ENCODE data around the gene ADCY10. TPM values are rescaled to one million over a fixed set of nuclear protein-coding genes. Genes with fewer than 3 reads are reported as not detected.
A peak's percentile ranks its signal among the peaks of the same experiment; 100 is the strongest.
"Not testable (repeated sequence)": the region's sequence is repeated elsewhere in the genome, so short reads cannot be mapped to it uniquely, and the experiment has no call there.

The ADCY10 gene
- total and polyA plus RNA-seq, 12 donors, result 0.10 to 0.70 (median 0.17) TPM

DNA sequence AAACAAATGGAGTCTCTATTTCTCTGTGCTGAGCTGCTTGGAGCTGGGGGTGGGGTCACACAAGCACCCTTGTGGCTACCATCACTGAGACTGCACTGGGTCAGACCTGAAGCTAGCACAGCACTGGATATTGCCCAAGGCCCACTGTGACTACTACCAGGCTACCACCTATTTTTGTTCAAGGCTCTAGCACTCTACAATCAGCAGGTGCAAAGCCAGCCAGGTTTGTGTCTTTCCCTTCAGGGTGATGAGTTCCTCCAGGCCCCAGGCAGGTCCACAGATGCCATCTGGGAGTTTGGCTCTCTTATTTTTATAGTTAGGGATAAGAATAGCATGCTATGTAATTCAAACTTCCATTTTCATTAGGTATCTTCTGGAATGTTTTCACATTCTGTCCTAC lies 23.5 kb downstream of the ADCY10 start:
- no peak overlapping the region for H3K4me3 ChIP-seq
- H3K27me3 ChIP-seq, result no peaks in the 10 kb centered on the region
- H3K9me3 ChIP-seq, result peaks cover 0 to 3% (median 0%) of the 10 kb centered on the region in 11 donors
- no peaks in the 10 kb centered on the region for H3K36me3 ChIP-seq
- intact Hi-C loops (cut with DNase I), result no loop called here
- no peak for DNase-seq
- H3K4me1 ChIP-seq, result no peaks in the 10 kb centered on the region
- ATAC-seq, result peak in 4 of 8 donors; percentile 31 to 75 (median 58)
- no peak overlapping the region for H3K27ac ChIP-seq
- TF ChIP-seq, protein P1, sequence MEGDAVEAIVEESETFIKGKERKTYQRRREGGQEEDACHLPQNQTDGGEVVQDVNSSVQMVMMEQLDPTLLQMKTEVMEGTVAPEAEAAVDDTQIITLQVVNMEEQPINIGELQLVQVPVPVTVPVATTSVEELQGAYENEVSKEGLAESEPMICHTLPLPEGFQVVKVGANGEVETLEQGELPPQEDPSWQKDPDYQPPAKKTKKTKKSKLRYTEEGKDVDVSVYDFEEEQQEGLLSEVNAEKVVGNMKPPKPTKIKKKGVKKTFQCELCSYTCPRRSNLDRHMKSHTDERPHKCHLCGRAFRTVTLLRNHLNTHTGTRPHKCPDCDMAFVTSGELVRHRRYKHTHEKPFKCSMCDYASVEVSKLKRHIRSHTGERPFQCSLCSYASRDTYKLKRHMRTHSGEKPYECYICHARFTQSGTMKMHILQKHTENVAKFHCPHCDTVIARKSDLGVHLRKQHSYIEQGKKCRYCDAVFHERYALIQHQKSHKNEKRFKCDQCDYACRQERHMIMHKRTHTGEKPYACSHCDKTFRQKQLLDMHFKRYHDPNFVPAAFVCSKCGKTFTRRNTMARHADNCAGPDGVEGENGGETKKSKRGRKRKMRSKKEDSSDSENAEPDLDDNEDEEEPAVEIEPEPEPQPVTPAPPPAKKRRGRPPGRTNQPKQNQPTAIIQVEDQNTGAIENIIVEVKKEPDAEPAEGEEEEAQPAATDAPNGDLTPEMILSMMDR (IDR thresholded peaks at IDR 0.05), result no peak

DNA sequence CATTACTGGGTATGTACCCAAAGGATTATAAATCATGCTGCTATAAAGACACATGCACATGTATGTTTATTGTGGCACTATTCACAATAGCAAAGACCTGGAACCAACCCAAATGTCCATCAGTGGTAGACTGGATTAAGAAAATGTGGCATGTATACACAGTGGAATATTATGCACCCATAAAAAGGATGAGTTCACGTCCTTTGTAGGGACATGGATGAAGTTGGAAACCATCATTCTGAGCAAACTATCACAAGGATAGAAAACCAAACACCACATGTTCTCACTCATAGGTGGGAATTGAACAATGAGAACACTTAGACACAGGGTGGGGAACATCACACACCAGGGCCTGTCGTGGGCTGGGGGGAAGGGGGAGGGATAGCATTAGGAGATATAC lies 26.7 kb downstream of the ADCY10 start:
- ATAC-seq; H3K4me3 ChIP-seq; H3K9me3 ChIP-seq; H3K36me3 ChIP-seq; intact Hi-C loops (cut with DNase I); H3K4me1 ChIP-seq; DNase-seq; H3K27me3 ChIP-seq; H3K27ac ChIP-seq: not testable (repeated sequence)
- 85 to 98% methylated on average over 2 of the region's 2 CpGs for WGBS, 2 donors

DNA sequence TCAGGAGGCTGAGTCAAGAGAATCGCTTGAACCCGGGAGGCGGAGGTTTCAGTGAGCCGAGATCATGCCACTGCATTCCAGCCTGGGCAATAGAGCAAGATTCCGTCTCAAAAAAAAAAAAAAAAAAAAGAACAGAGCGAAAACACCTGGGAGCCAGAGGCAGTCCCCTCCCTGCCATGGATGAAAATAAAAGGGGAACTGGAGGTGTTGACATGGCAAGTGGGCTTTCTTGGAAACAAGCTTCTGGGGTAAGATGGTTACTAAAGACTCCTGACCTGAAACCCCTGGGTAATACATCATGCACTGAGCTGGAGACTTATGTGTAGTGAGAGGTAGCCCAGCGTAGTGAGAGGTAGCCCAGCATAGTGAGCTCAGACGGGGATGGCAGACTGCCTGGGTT lies 31.6 kb downstream of the ADCY10 start:
- Histone ChIP-seq H3K4me3 (no peak overlapping the region), H3K27ac (no peak overlapping the region), H3K27me3 (no peaks in the 10 kb centered on the region), H3K4me1 (peaks cover 0 to 10% (median 0%) of the 10 kb centered on the region in 9 donors), H3K9me3 (peaks cover 0 to 3% (median 0%) of the 10 kb centered on the region in 11 donors), H3K36me3 (no peaks in the 10 kb centered on the region)
- DNase-seq, result no peak
- TF ChIP-seq, protein P1 (IDR thresholded peaks at IDR 0.05), result no peak
- WGBS, 2 donors, result 88 to 94% methylated on average over 8 of the region's 8 CpGs
- intact Hi-C loops (cut with DNase I), result no loop called here
- no peak for ATAC-seq

DNA sequence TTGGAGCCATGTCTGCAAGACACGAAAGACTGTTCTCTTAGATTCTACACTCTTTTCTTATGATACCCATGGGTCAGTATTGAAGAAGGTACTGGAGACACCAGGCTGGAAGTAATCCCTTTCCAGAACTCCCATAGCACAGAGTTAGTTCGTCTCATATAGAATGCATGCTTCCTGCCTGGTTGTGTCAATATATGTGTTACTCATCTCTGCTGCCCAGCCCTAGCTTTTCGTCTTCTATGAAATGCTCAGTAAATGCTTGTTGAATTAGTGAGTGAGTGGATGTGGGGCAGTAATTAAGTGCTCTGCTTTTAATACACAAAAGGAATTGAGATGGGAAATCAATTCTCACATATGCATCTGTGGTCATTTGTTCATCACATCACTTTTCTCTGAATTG lies 32.1 kb downstream of the ADCY10 start:
- TF ChIP-seq, protein P1 (IDR thresholded peaks at IDR 0.05), result no peak
- no peak for ATAC-seq
- H3K4me3 ChIP-seq, result no peak overlapping the region
- no peak for DNase-seq
- H3K9me3 ChIP-seq, result peaks cover 0 to 3% (median 0%) of the 10 kb centered on the region in 11 donors
- peaks cover 0 to 10% (median 0%) of the 10 kb centered on the region in 9 donors for H3K4me1 ChIP-seq
- H3K36me3 ChIP-seq, result no peaks in the 10 kb centered on the region
- no peaks in the 10 kb centered on the region for H3K27me3 ChIP-seq
- intact Hi-C loops (cut with DNase I), result no loop called here
- 86 to 90% methylated on average over 3 of the region's 3 CpGs for WGBS, 2 donors
- no peak overlapping the region for H3K27ac ChIP-seq

DNA sequence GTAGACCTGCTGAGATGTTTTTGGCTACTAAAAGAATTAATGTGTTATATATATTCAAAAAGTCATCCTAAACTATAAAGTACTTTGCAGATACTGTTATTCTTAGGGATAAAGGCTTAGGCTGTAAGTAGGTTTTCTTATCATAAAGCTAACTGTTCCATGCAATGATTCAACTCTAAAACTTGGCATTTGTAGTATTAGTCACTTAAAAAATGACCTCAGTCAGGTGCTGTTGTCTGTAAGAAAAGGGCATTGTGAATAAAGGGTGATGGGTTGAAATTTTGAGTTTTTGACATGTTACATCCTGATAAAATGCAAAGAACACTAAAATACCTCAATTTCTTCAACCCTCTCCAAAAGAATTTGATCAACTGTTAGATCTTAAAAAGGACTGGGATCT lies 32.9 kb downstream of the ADCY10 start:
- no peaks in the 10 kb centered on the region for H3K9me3 ChIP-seq
- no peak overlapping the region for H3K4me3 ChIP-seq

More for the DNA sequence above, 32.9 kb downstream of the ADCY10 start:
- intact Hi-C loops (cut with DNase I), result no loop called here
- no peak for ATAC-seq
- Histone ChIP-seq H3K4me1 (peaks cover 0 to 10% (median 0%) of the 10 kb centered on the region in 9 donors), H3K36me3 (no peaks in the 10 kb centered on the region), H3K27me3 (no peaks in the 10 kb centered on the region), H3K27ac (no peak overlapping the region)
- no peak for DNase-seq
- TF ChIP-seq, protein P1 (IDR thresholded peaks at IDR 0.05), result no peak

All from heart right ventricle (tissue), 16 donors.